WTC11 (cell line): ENCODE results near the gene LCAT. TPM values are rescaled to one million over a fixed set of nuclear protein-coding genes. Genes with fewer than 3 reads are reported as not detected.

Experiments used
- ATAC-seq: fragments of 200-7000 bp; cut with Tn5 transposase; 2 replicates; pipeline ENCODE4 v1.10.0; 2021; ENCODE audit warnings: mild to moderate bottlenecking, moderate library complexity
- CTCF ChIA-PET: fragments of 300-600 bp; sonication (Branson Sonifier 250); formaldehyde crosslinking; loops from one replicate; lab custom pipeline; 2021; ENCODE audit warnings: antibody characterized with exemption; lab: Charles Lee
- POLR2A ChIA-PET: fragments of 350-600 bp; sonication (Branson Sonifier 250); formaldehyde crosslinking; loops from one replicate; lab custom pipeline; 2021; ENCODE audit warnings: antibody characterized with exemption; lab: Charles Lee
- DNase-seq: peaks from one replicate; pipeline ENCODE4 v3.0.0; 2021; ENCODE audit warnings: low spot score
- H3K27ac Mint-ChIP-seq: 2 replicates; pipeline ENCODE4 v1.8.0; 2021; ENCODE audit warnings: mixed read lengths
- H3K27me3 Mint-ChIP-seq: 2 replicates; pipeline ENCODE4 v1.8.0; 2021; ENCODE audit warnings: low read depth, mild to moderate bottlenecking, moderate library complexity, mixed read lengths
- H3K36me3 Mint-ChIP-seq: 2 replicates; pipeline ENCODE4 v1.8.0; 2021; ENCODE audit warnings: mixed read lengths
- H3K4me1 Mint-ChIP-seq: 2 replicates; pipeline ENCODE4 v1.8.0; 2022; ENCODE audit warnings: mixed read lengths
- H3K4me3 Mint-ChIP-seq: 2 replicates; pipeline ENCODE4 v1.8.0; 2021; ENCODE audit warnings: mild to moderate bottlenecking, moderate library complexity, mixed read lengths
- H3K9me3 Mint-ChIP-seq: 2 replicates; pipeline ENCODE4 v1.8.0; 2021; ENCODE audit warnings: mixed read lengths
- ATF6 ChIP-seq: sonication (generic); formaldehyde crosslinking; IDR thresholded peaks from 2 replicates; pipeline ENCODE4 v1.8.1; 2023; ENCODE audit warnings: mild to moderate bottlenecking, missing genetic modification reagents
- CBFB ChIP-seq: sonication (generic); formaldehyde crosslinking; IDR thresholded peaks from 2 replicates; pipeline ENCODE4 v1.8.1; 2022; ENCODE audit warnings: mild to moderate bottlenecking, low read depth, missing genetic modification reagents
- E2F1 ChIP-seq: sonication (generic); formaldehyde crosslinking; IDR thresholded peaks from 2 replicates; pipeline ENCODE4 v1.8.0; 2022; ENCODE audit warnings: mild to moderate bottlenecking, missing genetic modification reagents
- FOXJ3 ChIP-seq: sonication (generic); formaldehyde crosslinking; IDR thresholded peaks from 2 replicates; pipeline ENCODE4 v1.9.0; 2021; ENCODE audit warnings: missing genetic modification reagents, mild to moderate bottlenecking, borderline replicate concordance
- MAX ChIP-seq: sonication (generic); formaldehyde crosslinking; IDR thresholded peaks from 2 replicates; pipeline ENCODE4 v1.8.0; 2022; ENCODE audit warnings: mild to moderate bottlenecking, missing genetic modification reagents
- MLX ChIP-seq: sonication (generic); formaldehyde crosslinking; IDR thresholded peaks from 2 replicates; pipeline ENCODE4 v1.8.1; 2023; ENCODE audit warnings: mild to moderate bottlenecking, missing genetic modification reagents, moderate library complexity
- MXD4 ChIP-seq: fragments of 250-450 bp; sonication (Bioruptor Pico); IDR thresholded peaks from 2 replicates; pipeline ENCODE4 v1.8.0; 2021; ENCODE audit warnings: mild to moderate bottlenecking, moderate library complexity, borderline replicate concordance
- NFE2L1 ChIP-seq: sonication (generic); formaldehyde crosslinking; IDR thresholded peaks from 2 replicates; pipeline ENCODE4 v1.8.1; 2023; ENCODE audit warnings: missing genetic modification reagents
- PRDM15 ChIP-seq: sonication (generic); formaldehyde crosslinking; IDR thresholded peaks from 2 replicates; pipeline ENCODE4 v1.8.0; 2022; ENCODE audit warnings: missing genetic modification reagents
- PREB ChIP-seq: sonication (generic); formaldehyde crosslinking; IDR thresholded peaks from 2 replicates; pipeline ENCODE4 v1.8.1; 2022; ENCODE audit warnings: mild to moderate bottlenecking, missing genetic modification reagents, moderate library complexity, borderline replicate concordance
- STAT6 ChIP-seq: sonication (generic); formaldehyde crosslinking; conservative IDR thresholded peaks from 2 replicates; pipeline ENCODE4 v1.8.1; 2023; ENCODE audit warnings: mild to moderate bottlenecking, low read depth, missing genetic modification reagents, moderate library complexity
- TEAD4 ChIP-seq: sonication (generic); formaldehyde crosslinking; IDR thresholded peaks from 2 replicates; pipeline ENCODE4 v1.8.0; 2022; ENCODE audit warnings: mild to moderate bottlenecking, missing genetic modification reagents
- ZNF138 ChIP-seq: sonication (generic); formaldehyde crosslinking; conservative IDR thresholded peaks from 2 replicates; pipeline ENCODE4 v1.8.1; 2022; ENCODE audit warnings: mild to moderate bottlenecking, moderate library complexity, missing genetic modification reagents
- ZNF423 ChIP-seq: fragments of 250-450 bp; sonication (Bioruptor Pico); IDR thresholded peaks from 2 replicates; pipeline ENCODE4 v2.1.2; 2022; ENCODE audit warnings: mild to moderate bottlenecking, moderate library complexity
- ZNF425 ChIP-seq: fragments of 250-450 bp; sonication (Bioruptor Pico); conservative IDR thresholded peaks from 2 replicates; pipeline ENCODE4 v1.9.0; 2021; ENCODE audit warnings: mild to moderate bottlenecking
- total RNA-seq: library from RNA; stranded (reverse); gene quantifications from 3 replicates; pipeline ENCODE4 v1.2.3, GENCODE V29; 2021

Gene LCAT
- total RNA-seq, 1 experiment from 2014 or later: 38.3 TPM

GRCh38 chr16:67910158-67910557, 33.8 kb downstream of the LCAT start (continued):
- no peak for TF ChIP-seq PREB (CRISPR knock-in tag)

GRCh38 chr16:67909056-67909742, 34.7 kb downstream of the LCAT start:
- DNase-seq (no peak), ATAC-seq (no peak)
- no peak overlapping the region for H3K4me3 Mint-ChIP-seq
- H3K4me1 Mint-ChIP-seq: peaks cover 6% of the 10 kb centered on the region
- CTCF ChIA-PET: interaction anchor here (0.6 to 1.4 kb wide), 5 partner anchors 26 to 235 kb away, joined by 3 to 7 read pairs (median 4); no protein-coding TSS in a partner anchor
- POLR2A ChIA-PET: no interaction called here
- H3K27me3 Mint-ChIP-seq: no peaks in the 10 kb centered on the region
- TF ChIP-seq NFE2L1 (CRISPR knock-in tag): no peak
- TF ChIP-seq ZNF423 (CRISPR knock-in tag): no peak
- TF ChIP-seq MAX (CRISPR knock-in tag): no peak
- TF ChIP-seq STAT6 (CRISPR knock-in tag): no peak
- TF ChIP-seq ZNF425 (CRISPR knock-in tag): no peak
- TF ChIP-seq PRDM15 (CRISPR knock-in tag): no peak
- no peak for TF ChIP-seq TEAD4 (CRISPR knock-in tag)
- TF ChIP-seq CBFB (CRISPR knock-in tag): no peak
- no peak for TF ChIP-seq MLX (CRISPR knock-in tag)
- TF ChIP-seq E2F1: no peak
- no peak for TF ChIP-seq ZNF138
- TF ChIP-seq MXD4 (CRISPR knock-in tag): no peak
- TF ChIP-seq FOXJ3 (CRISPR knock-in tag): no peak
- no peak for TF ChIP-seq ATF6 (CRISPR knock-in tag)
- H3K36me3 Mint-ChIP-seq: peaks cover 17% of the 10 kb centered on the region
- H3K9me3 Mint-ChIP-seq: no peaks in the 10 kb centered on the region
- H3K27ac Mint-ChIP-seq: no peak overlapping the region
